SU-DHL-6 (cell line): ENCODE data around the gene GMDS.

Experiments
- H2AFZ ChIP-seq: fragments of 200-600 bp; sonication (generic); 2 replicates; pipeline ENCODE4 v1.6.1; 2014; ENCODE audit warnings: low read depth, mild to moderate bottlenecking, moderate library complexity, mixed read lengths, antibody characterized with exemption, low read length; ENCODE audit not compliant: severe bottlenecking
- H3F3A ChIP-seq: fragments of 200-600 bp; shearing (Covaris generic); 2 replicates; pipeline ENCODE4 v1.6.0; 2016; ENCODE audit warnings: antibody characterized with exemption, mild to moderate bottlenecking; ENCODE audit not compliant: insufficient read depth
- H3K27ac ChIP-seq: fragments of 200-600 bp; sonication (generic); 2 replicates; pipeline ENCODE4 v1.5.1; 2016; ENCODE audit warnings: low read depth, mild to moderate bottlenecking, low read length, moderate library complexity, mixed read lengths
- H3K27me3 ChIP-seq: fragments of 200-600 bp; sonication (generic), shearing (Covaris generic); 2 replicates; pipeline ENCODE4 v1.6.0; 2014; ENCODE audit warnings: mild to moderate bottlenecking, low read length
- H3K36me3 ChIP-seq: fragments of 200-600 bp; sonication (generic); 2 replicates; pipeline ENCODE4 v1.6.1; 2014; ENCODE audit warnings: mild to moderate bottlenecking, low read length, mixed read lengths
- H3K4me2 ChIP-seq: fragments of 300-600, 200-600 bp; shearing (Covaris generic), sonication (generic); 2 replicates; pipeline ENCODE4 v1.6.0; 2014; ENCODE audit warnings: low read length, low read depth, mild to moderate bottlenecking; ENCODE audit not compliant: poor library complexity, severe bottlenecking
- H3K4me3 ChIP-seq: fragments of 200-600 bp; sonication (generic); 2 replicates; pipeline ENCODE4 v1.5.1; 2014; ENCODE audit warnings: antibody characterized with exemption, low read length, mild to moderate bottlenecking, mixed read lengths; ENCODE audit not compliant: insufficient read depth, poor library complexity, severe bottlenecking
- H3K79me2 ChIP-seq: fragments of 200-600 bp; sonication (generic); 2 replicates; pipeline ENCODE4 v1.6.1; 2014; ENCODE audit warnings: mild to moderate bottlenecking, low read length, moderate library complexity; ENCODE audit not compliant: insufficient read depth
- H3K9ac ChIP-seq: fragments of 200-600 bp; sonication (generic); 2 replicates; pipeline ENCODE4 v1.7.0; 2014; ENCODE audit warnings: mild to moderate bottlenecking, low read length
- H3K9me2 ChIP-seq: fragments of 200-600 bp; sonication (generic); replicated peaks from 2 replicates; pipeline ENCODE4 v1.6.1; 2014; ENCODE audit warnings: low read length; ENCODE audit not compliant: insufficient read depth
- H3K9me3 ChIP-seq: fragments of 200-600 bp; sonication (generic); 2 replicates; pipeline ENCODE4 v1.6.1; 2014; ENCODE audit warnings: low read length, mixed read lengths; ENCODE audit not compliant: insufficient read depth
- H4K20me1 ChIP-seq: fragments of 200-600 bp; sonication (generic); 2 replicates; pipeline ENCODE4 v1.6.1; 2014; ENCODE audit warnings: low read depth, mild to moderate bottlenecking, antibody characterized with exemption, low read length, moderate library complexity, mixed read lengths
- CTCF ChIP-seq: fragments of 200-600 bp; sonication (generic); IDR thresholded peaks from one replicate; pipeline ENCODE4 v1.5.1; 2017; ENCODE audit warnings: antibody characterized with exemption, mild to moderate bottlenecking, low read length, moderate library complexity; ENCODE audit not compliant: insufficient read depth, poor library complexity, severe bottlenecking
- EZH2phosphoT487 ChIP-seq: fragments of 200-600 bp; sonication (generic), shearing (Covaris generic); conservative IDR thresholded peaks from 2 replicates; pipeline ENCODE4 v1.6.1; 2018; ENCODE audit warnings: mild to moderate bottlenecking, antibody characterized with exemption, low read length, moderate library complexity, mixed read lengths

GMDS gene

DNA sequence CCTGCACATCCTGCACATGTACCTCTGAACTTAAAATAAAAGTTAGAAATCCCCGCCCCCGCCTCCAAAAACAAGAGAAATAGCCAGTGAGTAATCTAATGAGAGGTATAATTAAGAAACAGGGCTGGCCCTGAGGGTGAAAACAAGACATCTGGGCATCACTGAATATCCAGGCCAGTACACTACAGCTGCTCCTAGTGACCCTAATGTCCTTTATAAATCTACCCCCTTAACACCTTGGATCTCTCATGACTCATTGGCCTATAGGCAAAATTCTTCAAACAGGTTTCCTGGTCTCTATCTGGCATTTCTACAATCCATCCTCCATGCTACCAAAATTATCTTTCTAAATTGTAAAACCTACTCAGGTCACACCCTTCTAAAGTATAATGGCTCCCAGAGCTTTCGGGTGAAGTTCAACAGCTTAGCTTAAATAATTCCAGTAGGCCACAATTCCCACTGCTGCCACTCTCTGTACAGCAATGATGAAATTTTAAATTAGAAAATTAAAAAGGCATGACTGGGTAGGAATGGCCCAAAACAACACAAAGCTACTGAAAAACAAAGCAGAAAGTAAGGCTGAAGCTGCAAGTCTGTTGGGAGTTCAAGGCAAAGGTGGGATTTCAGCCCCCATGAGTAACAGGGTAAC is 260.9 kb downstream of the GMDS start:
- no peaks in the 10 kb centered on the region for H3K79me2 ChIP-seq
- no peaks in the 10 kb centered on the region for H3K27me3 ChIP-seq
- H3F3A ChIP-seq: no peaks in the 10 kb centered on the region
- H3K9ac ChIP-seq: no peak overlapping the region
- no peaks in the 10 kb centered on the region for H4K20me1 ChIP-seq
- H3K4me2 ChIP-seq: no peak overlapping the region
- no peaks in the 10 kb centered on the region for H3K9me2 ChIP-seq
- no peaks in the 10 kb centered on the region for H3K9me3 ChIP-seq
- H3K36me3 ChIP-seq: no peaks in the 10 kb centered on the region
- TF ChIP-seq CTCF (no peak), EZH2phosphoT487 (no peak)
- no peak overlapping the region for H2AFZ ChIP-seq
- H3K4me3 ChIP-seq: no peak overlapping the region
- no peak overlapping the region for H3K27ac ChIP-seq

- no peaks in the 10 kb centered on the region for H3K36me3 ChIP-seq
- H3K79me2 ChIP-seq: no peaks in the 10 kb centered on the region
- H4K20me1 ChIP-seq: no peaks in the 10 kb centered on the region
- H3K27ac ChIP-seq: no peak overlapping the region
- no peak overlapping the region for H3K4me3 ChIP-seq
- no peak overlapping the region for H3K4me2 ChIP-seq
- no peaks in the 10 kb centered on the region for H3K27me3 ChIP-seq
- H3K9me2 ChIP-seq: no peaks in the 10 kb centered on the region
- no peaks in the 10 kb centered on the region for H3F3A ChIP-seq
- no peaks in the 10 kb centered on the region for H3K9me3 ChIP-seq
- no peak overlapping the region for H3K9ac ChIP-seq
- no peak overlapping the region for H2AFZ ChIP-seq
- TF ChIP-seq CTCF: no peak
- no peak for TF ChIP-seq EZH2phosphoT487
These were observed 261.6 kb downstream of the GMDS start for GRCh38 chr6:1983850-1984249.

- H3K4me3 ChIP-seq: no peak overlapping the region
- H3K27me3 ChIP-seq: no peaks in the 10 kb centered on the region
- H3K9me2 ChIP-seq: no peaks in the 10 kb centered on the region
- no peak overlapping the region for H3K4me2 ChIP-seq
- H3K27ac ChIP-seq: no peak overlapping the region
- H3K79me2 ChIP-seq: no peaks in the 10 kb centered on the region
- H3F3A ChIP-seq: no peaks in the 10 kb centered on the region
- H2AFZ ChIP-seq: no peak overlapping the region
- TF ChIP-seq CTCF: no peak
- TF ChIP-seq EZH2phosphoT487: no peak
- no peak overlapping the region for H3K9ac ChIP-seq
- H4K20me1 ChIP-seq: no peaks in the 10 kb centered on the region
- no peaks in the 10 kb centered on the region for H3K36me3 ChIP-seq
- no peaks in the 10 kb centered on the region for H3K9me3 ChIP-seq
These were observed 272.4 kb downstream of the GMDS start for GRCh38 chr6:1972962-1973361.
